Subcutaneous abdominal adipose tissue (tissue), 5 donors: Measurements from ENCODE around the gene BPIFB4.
"Not testable (repeated sequence)": the region's sequence is repeated elsewhere in the genome, so short reads cannot be mapped to it uniquely, and the experiment has no call there.

ENCODE experiments used
- H3K27ac ChIP-seq: one replicate; pipeline ENCODE4 v1.7.0; 2013; ENCODE audit warnings: low read depth, mild to moderate bottlenecking, inconsistent platforms, low read length, moderate library complexity
- H3K27me3 ChIP-seq, 5 donors: one replicate each; pipeline ENCODE4 v1.7.0; 2013; ENCODE audit warnings: low read length in 5 of 5, inconsistent platforms in 1 of 5; ENCODE audit not compliant: control insufficient read depth in 5 of 5, insufficient read depth in 4 of 5
- H3K36me3 ChIP-seq, 5 donors: one replicate each; pipeline ENCODE4 v1.7.0; 2013; ENCODE audit warnings: low read length in 5 of 5; ENCODE audit not compliant: control insufficient read depth in 5 of 5, insufficient read depth in 5 of 5
- H3K4me1 ChIP-seq, 5 donors: one replicate each; pipeline ENCODE4 v1.7.0; 2013; ENCODE audit warnings: low read length in 5 of 5, mild to moderate bottlenecking in 3 of 5, moderate library complexity in 1 of 5; ENCODE audit not compliant: control insufficient read depth in 5 of 5, insufficient read depth in 5 of 5
- H3K4me3 ChIP-seq, 5 donors: one replicate each; pipeline ENCODE4 v1.7.0; 2013; ENCODE audit warnings: low read length in 5 of 5, low read depth in 1 of 5
- H3K9ac ChIP-seq, 5 donors: one replicate each; pipeline ENCODE4 v1.7.0; 2013; ENCODE audit warnings: low read length in 5 of 5, mild to moderate bottlenecking in 4 of 5, moderate library complexity in 3 of 5
- H3K9me3 ChIP-seq, 5 donors: one replicate each; pipeline ENCODE4 v1.7.0; 2013; ENCODE audit warnings: low read length in 5 of 5; ENCODE audit not compliant: control insufficient read depth in 5 of 5
- donor health status: healthy.
- donor health status: healthy.
- donor health status: healthy.
- donor health status: healthy.
- donor health status: healthy.

The BPIFB4 gene

GRCh38 chr20:33093582-33093981 lies 14.1 kb downstream of the BPIFB4 start:
- H3K36me3 ChIP-seq: no peaks in the 10 kb centered on the region
- peaks cover 0 to 5% (median 0%) of the 10 kb centered on the region in 5 donors for H3K27me3 ChIP-seq
- H3K4me3 ChIP-seq: no peak overlapping the region
- no peak overlapping the region for H3K27ac ChIP-seq
- no peaks in the 10 kb centered on the region for H3K9me3 ChIP-seq
- no peak overlapping the region for H3K9ac ChIP-seq
- peaks cover 0 to 18% (median 14%) of the 10 kb centered on the region in 5 donors for H3K4me1 ChIP-seq

GRCh38 chr20:33095249-33095648 lies 15.8 kb downstream of the BPIFB4 start:
- Histone ChIP-seq H3K9me3 (no peaks in the 10 kb centered on the region), H3K9ac (no peak overlapping the region), H3K27me3 (peaks cover 0 to 5% (median 0%) of the 10 kb centered on the region in 5 donors), H3K36me3 (no peaks in the 10 kb centered on the region), H3K4me3 (no peak overlapping the region), H3K27ac (no peak overlapping the region), H3K4me1 (peaks cover 0 to 18% (median 14%) of the 10 kb centered on the region in 5 donors)

GRCh38 chr20:33095902-33096584 lies 16.6 kb downstream of the BPIFB4 start:
- not testable (repeated sequence) for H3K9ac ChIP-seq, H3K4me3 ChIP-seq, H3K27me3 ChIP-seq, H3K27ac ChIP-seq, H3K36me3 ChIP-seq, H3K9me3 ChIP-seq
- H3K4me1 ChIP-seq: peaks cover 0 to 18% (median 14%) of the 10 kb centered on the region in 5 donors

- no peak overlapping the region for H3K9ac ChIP-seq
- no peaks in the 10 kb centered on the region for H3K36me3 ChIP-seq
- no peaks in the 10 kb centered on the region for H3K9me3 ChIP-seq
- no peak overlapping the region for H3K4me3 ChIP-seq
- H3K27ac ChIP-seq: no peak overlapping the region
- peaks cover 0 to 5% (median 0%) of the 10 kb centered on the region in 5 donors for H3K27me3 ChIP-seq
- H3K4me1 ChIP-seq: peaks cover 0 to 18% (median 14%) of the 10 kb centered on the region in 5 donors
Observed at GRCh38 chr20:33097001-33097400, 17.6 kb downstream of the BPIFB4 start.

- Histone ChIP-seq H3K27me3 (peaks cover 0 to 5% (median 0%) of the 10 kb centered on the region in 5 donors), H3K27ac (no peak overlapping the region), H3K9me3 (no peaks in the 10 kb centered on the region), H3K4me1 (peaks cover 0 to 34% (median 26%) of the 10 kb centered on the region in 5 donors), H3K4me3 (no peak overlapping the region), H3K36me3 (no peaks in the 10 kb centered on the region), H3K9ac (no peak overlapping the region)
Observed at GRCh38 chr20:33099843-33100538, 20.5 kb downstream of the BPIFB4 start.

GRCh38 chr20:33103556-33103955 lies 24.1 kb downstream of the BPIFB4 start:
- no peak overlapping the region for H3K4me3 ChIP-seq
- no peak overlapping the region for H3K9ac ChIP-seq
- no peaks in the 10 kb centered on the region for H3K36me3 ChIP-seq
- no peaks in the 10 kb centered on the region for H3K9me3 ChIP-seq
- peaks cover 0 to 5% (median 0%) of the 10 kb centered on the region in 5 donors for H3K27me3 ChIP-seq
- H3K4me1 ChIP-seq: peaks cover 0 to 27% (median 23%) of the 10 kb centered on the region in 5 donors
- H3K27ac ChIP-seq: no peak overlapping the region

GRCh38 chr20:33104336-33104735 lies 24.9 kb downstream of the BPIFB4 start:
- H3K4me3 ChIP-seq: no peak overlapping the region
- no peak overlapping the region for H3K27ac ChIP-seq
- H3K4me1 ChIP-seq: peaks cover 0 to 27% (median 23%) of the 10 kb centered on the region in 5 donors
- no peaks in the 10 kb centered on the region for H3K9me3 ChIP-seq
- H3K36me3 ChIP-seq: no peaks in the 10 kb centered on the region
- H3K9ac ChIP-seq: no peak overlapping the region
- H3K27me3 ChIP-seq: peaks cover 0 to 5% (median 0%) of the 10 kb centered on the region in 5 donors

- no peaks in the 10 kb centered on the region for H3K36me3 ChIP-seq
- peaks cover 0 to 27% (median 23%) of the 10 kb centered on the region in 5 donors for H3K4me1 ChIP-seq
- H3K9me3 ChIP-seq: no peaks in the 10 kb centered on the region
- H3K27ac ChIP-seq: no peak overlapping the region
- no peak overlapping the region for H3K4me3 ChIP-seq
- no peak overlapping the region for H3K9ac ChIP-seq
- H3K27me3 ChIP-seq: peaks cover 0 to 5% (median 0%) of the 10 kb centered on the region in 5 donors
Observed at GRCh38 chr20:33105316-33105924, 26.0 kb downstream of the BPIFB4 start.

- not testable (repeated sequence) for H3K27me3 ChIP-seq, H3K9me3 ChIP-seq, H3K36me3 ChIP-seq, H3K4me3 ChIP-seq, H3K27ac ChIP-seq, H3K9ac ChIP-seq
- peaks cover 0 to 27% (median 23%) of the 10 kb centered on the region in 5 donors for H3K4me1 ChIP-seq
Observed at GRCh38 chr20:33106058-33106620, 26.7 kb downstream of the BPIFB4 start.

- no peak overlapping the region for H3K4me3 ChIP-seq
- H3K9ac ChIP-seq: no peak overlapping the region
- peaks cover 0 to 3% (median 0%) of the 10 kb centered on the region in 5 donors for H3K27me3 ChIP-seq
- peaks cover 0 to 29% (median 27%) of the 10 kb centered on the region in 5 donors for H3K4me1 ChIP-seq
- no peaks in the 10 kb centered on the region for H3K9me3 ChIP-seq
- no peaks in the 10 kb centered on the region for H3K36me3 ChIP-seq
- H3K27ac ChIP-seq: no peak overlapping the region
Observed at GRCh38 chr20:33108661-33109060, 29.2 kb downstream of the BPIFB4 start.
